NCI-H1436 (cell line): ENCODE measurements around the gene TPRG1.

Experiments used
- DNase-seq: peaks from one replicate; lab custom pipeline; 2025; lab: John Stamatoyannopoulos, UW

Gene TPRG1

GRCh38 chr3:189355481-189356201 is 183.9 kb downstream of the TPRG1 start:
- peak; percentile 23 for DNase-seq

GRCh38 chr3:189360291-189360690 is 188.5 kb downstream of the TPRG1 start:
- no peak for DNase-seq

GRCh38 chr3:189361103-189361835 is 189.5 kb downstream of the TPRG1 start:
- DNase-seq = no peak

DNA sequence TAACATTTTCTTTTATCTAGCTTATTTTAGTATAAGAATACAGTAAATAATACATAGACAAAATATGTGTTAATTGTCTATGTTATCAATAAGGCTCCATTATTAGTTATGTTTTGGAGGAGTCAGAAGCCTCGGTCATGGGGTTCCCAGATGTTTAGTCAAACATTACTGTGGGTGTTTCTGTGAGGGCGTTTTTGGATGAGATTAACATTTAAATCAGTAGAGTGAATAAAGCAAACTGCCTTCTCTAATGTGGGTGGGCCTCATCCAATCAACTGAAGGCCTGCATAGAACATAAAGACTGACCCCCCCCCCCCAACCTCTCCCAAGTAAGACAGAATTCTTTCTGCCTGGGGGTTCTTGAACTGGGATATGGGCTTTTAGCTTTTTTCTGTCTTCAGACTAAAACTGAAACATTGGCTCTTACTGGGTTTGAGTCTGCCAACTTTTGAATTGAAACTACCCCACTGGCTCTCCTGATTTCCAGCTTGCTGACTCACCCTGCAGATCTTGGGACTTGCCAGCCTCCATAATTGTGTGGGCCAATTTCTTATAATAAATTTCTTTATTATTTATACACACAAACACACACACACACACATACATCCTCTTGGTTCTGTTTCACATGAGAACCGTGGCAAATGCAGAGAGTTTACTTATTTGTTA is 192.0 kb downstream of the TPRG1 start:
- no peak for DNase-seq

DNA sequence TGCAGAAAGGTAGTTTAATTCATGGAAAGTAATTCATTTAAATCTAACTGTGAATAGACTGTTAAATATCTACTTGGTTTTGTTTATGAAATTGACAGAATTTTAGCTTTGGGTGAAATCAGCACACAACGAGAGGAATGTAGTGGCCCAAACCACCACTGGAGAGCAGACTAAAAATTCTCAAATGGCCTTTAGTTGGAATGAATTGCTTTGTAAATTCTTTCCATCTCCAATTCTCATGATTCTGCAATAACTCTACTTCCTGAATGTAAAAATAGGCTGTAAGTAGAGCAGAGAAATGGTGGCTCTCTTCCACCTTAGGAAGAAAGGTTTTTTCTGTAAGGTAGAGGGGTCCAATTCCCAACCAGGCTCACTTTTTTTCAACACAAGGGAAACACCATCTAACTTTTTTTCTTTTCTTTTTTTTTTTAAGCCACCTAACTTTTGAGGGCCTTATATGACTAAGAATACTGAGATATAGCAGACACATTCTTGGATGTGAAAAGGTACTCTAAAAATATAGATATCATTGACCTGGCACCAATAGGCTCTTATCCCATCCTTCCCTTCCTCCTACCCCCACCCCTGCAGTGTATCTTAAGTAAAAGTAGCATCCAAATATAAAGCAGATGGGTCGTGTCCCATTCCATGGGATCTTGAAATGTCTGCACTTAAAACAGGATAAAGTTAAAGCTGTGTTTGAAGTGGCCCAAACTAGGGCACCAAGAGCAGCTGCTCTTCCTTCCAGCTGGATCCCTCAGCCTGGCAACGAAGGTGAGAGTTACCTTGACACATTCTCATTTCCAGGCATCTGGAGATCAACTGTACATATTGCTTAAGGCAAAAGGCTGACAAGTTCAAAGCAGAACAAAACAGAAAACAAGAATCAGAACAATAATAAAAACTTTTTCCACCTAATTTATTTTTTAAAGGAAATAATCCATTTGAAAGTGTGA is 194.1 kb downstream of the TPRG1 start:
- DNase-seq = no peak

- no peak for DNase-seq
Observed at GRCh38 chr3:189368384-189368783, 196.6 kb downstream of the TPRG1 start.

DNA sequence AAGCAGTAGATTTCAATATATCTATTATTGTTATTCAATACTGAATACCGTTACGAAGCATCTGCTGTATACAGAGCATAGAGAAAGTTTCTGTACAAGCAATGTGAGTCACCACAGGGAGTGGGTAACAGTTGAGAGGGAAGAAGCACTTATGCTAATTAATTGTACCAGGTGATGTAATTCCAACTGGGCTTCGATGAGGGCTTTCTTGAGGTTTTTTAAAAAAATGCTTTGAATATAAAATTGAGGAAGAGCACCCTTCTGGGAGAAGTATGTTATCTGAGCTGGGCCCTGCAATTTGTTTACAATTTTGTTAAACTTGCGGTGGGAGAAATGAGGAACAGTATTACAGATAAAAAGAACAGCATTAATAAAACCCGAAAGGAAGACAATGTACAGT is 197.9 kb downstream of the TPRG1 start:
- no peak for DNase-seq

GRCh38 chr3:189372243-189372642 is 200.5 kb downstream of the TPRG1 start:
- DNase-seq = peak; percentile 39
